ENCODE measurements around the gene ITPR1.

- no peak for TF ChIP-seq EZH2phosphoT487 (IDR thresholded peaks at IDR 0.05; ENCODE audit: insufficient read depth, low read depth)
- no peak for TF ChIP-seq EZH2 (IDR thresholded peaks at IDR 0.05; ENCODE audit: insufficient read depth, poor library complexity, severe bottlenecking)
Measured at GRCh38 chr3:4454142-4454541, 39.0 kb upstream of the ITPR1 start.
